ENCODE results near the gene FNDC3B. TPM values are rescaled to one million over a fixed set of nuclear protein-coding genes. Genes with fewer than 3 reads are reported as not detected.

FNDC3B gene
- total and polyA plus RNA-seq, 2 donors (not counting 3 experiments of a cell fraction or from before 2014, with no cell fraction given), result 91.6 to 295 TPM

- Histone ChIP-seq H3K9me3 (replicated peaks; ENCODE audit: control insufficient read depth, insufficient read depth, low read length) (no peaks in the 10 kb centered on the region), H3K27me3 (ENCODE audit: control insufficient read depth in 2 of 2, insufficient read depth in 2 of 2, low read length in 2 of 2) (no peaks in the 10 kb centered on the region), H4K20me1 (replicated peaks; ENCODE audit: control insufficient read depth, extremely low read depth, insufficient read depth, low read length) (peaks cover 25% of the 10 kb centered on the region), H3K4me3 (replicated peaks in 1 of 3; ENCODE audit: insufficient read depth in 1 of 3, low read depth in 1 of 3, low read length in 3 of 3) (no peak overlapping the region), H3K27ac (ENCODE audit: insufficient read depth, low read depth, low read length) (no peak overlapping the region), H3K9me1 (replicated peaks; ENCODE audit: control insufficient read depth, extremely low read depth, insufficient read depth, low read length) (peaks cover under 1% of the 10 kb centered on the region), H3K36me3 (ENCODE audit: control insufficient read depth in 2 of 2, extremely low read depth in 1 of 2, insufficient read depth in 2 of 2, low read length in 2 of 2) (peaks cover 5 to 7% of the 10 kb centered on the region in 2 experiments), H3K4me1 (ENCODE audit: control insufficient read depth, extremely low read depth, insufficient read depth, low read length) (peaks cover 47% of the 10 kb centered on the region), H3K9ac (replicated peaks; ENCODE audit: extremely low read depth, insufficient read depth, low read length) (no peak overlapping the region), H3K4me2 (ENCODE audit: insufficient read depth, low read length) (no peak overlapping the region), H3K79me2 (ENCODE audit: control insufficient read depth, insufficient read depth, low read length) (peaks cover 96% of the 10 kb centered on the region), H2AFZ (ENCODE audit: low read depth, low read length) (no peak overlapping the region)
- DNase-seq (ENCODE audit: low read depth, low spot score) (no peak), FAIRE-seq (no peak)
- no TSS peak for BruUV-seq (replicated peaks)
- intact Hi-C loops (cut with micrococcal nuclease) (loop anchor here (10.0 kb wide), 1 partner anchor 424 kb away; no protein-coding TSS in a partner anchor), dilution Hi-C loops (cut with MboI; ENCODE audit: extremely low pct_ligation_motif_present, low sequenced_read_pairs) (no loop called here)
- ChIA-PET CTCF (no interaction called here), POLR2A (no interaction called here)
- TF ChIP-seq MYC (IDR thresholded peaks at IDR 0.05; ENCODE audit: low read depth, low read length) (no peak), POLR2AphosphoS5 (IDR thresholded peaks at IDR 0.05; ENCODE audit: insufficient read depth, low read depth, low read length) (no peak), EZH2 (IDR thresholded peaks at IDR 0.05; ENCODE audit: borderline replicate concordance, low read depth, low read length, severe bottlenecking) (no peak), POLR2A (IDR thresholded peaks at IDR 0.05; ENCODE audit: low read depth, low read length) (no peak), CTCF (IDR thresholded peaks at IDR 0.05; ENCODE audit: extremely low read depth in 1 of 2, insufficient read depth in 1 of 2, low read depth in 1 of 2, low read length in 2 of 2) (no peak), MAX (IDR thresholded peaks at IDR 0.05; ENCODE audit: insufficient read depth, insufficient read length) (no peak), JUN (IDR thresholded peaks at IDR 0.05; ENCODE audit: borderline replicate concordance, insufficient read depth, insufficient read length, low read depth) (no peak), GATA2 (IDR thresholded peaks at IDR 0.05; ENCODE audit: insufficient read depth, insufficient read length, low read depth, low read length) (no peak), FOS (IDR thresholded peaks at IDR 0.05; ENCODE audit: borderline replicate concordance, insufficient read depth, low read length) (no peak)
Observed at GRCh38 chr3:172068977-172069376, 29.6 kb downstream of the FNDC3B start.
